Stimulated activated naive CD8-positive, alpha-beta T cell treated with anti-CD3 and anti-CD28 coated beads, Interleukin-15, amount 100 ng/mL, for 72 hours (primary cell): ENCODE results near the gene TNKS1BP1.
A peak's percentile ranks its signal among the peaks of the same experiment; 100 is the strongest.

Experiments
- ATAC-seq: fragments of 150-1000 bp; cut with Tn5 transposase; 2 replicates; pipeline ENCODE4 v1.10.0; 2021; ENCODE audit warnings: mild to moderate bottlenecking, moderate library complexity
- DNase-seq, 2 donors: peaks; one replicate each; pipeline ENCODE4 v3.0.0; 2021 to 2022
- H3K27ac Mint-ChIP-seq, 2 donors: one replicate each; pipeline ENCODE4 v1.8.0; 2022; ENCODE audit warnings: mild to moderate bottlenecking in 2 of 2, mixed read lengths in 2 of 2, moderate library complexity in 2 of 2
- H3K27me3 Mint-ChIP-seq: one replicate; pipeline ENCODE4 v1.8.0; 2022; ENCODE audit warnings: mixed read lengths
- H3K4me1 Mint-ChIP-seq: one replicate; pipeline ENCODE4 v1.8.0; 2022; ENCODE audit warnings: mild to moderate bottlenecking, mixed read lengths
- H3K4me3 Mint-ChIP-seq, 2 donors: one replicate each; pipeline ENCODE4 v1.8.0; 2022; ENCODE audit warnings: mild to moderate bottlenecking in 2 of 2, mixed read lengths in 2 of 2, moderate library complexity in 1 of 2
- H3K9me3 Mint-ChIP-seq, 2 donors: one replicate each; pipeline ENCODE4 v1.8.0; 2022; ENCODE audit warnings: mixed read lengths in 2 of 2

TNKS1BP1 gene

GRCh38 chr11:57310630-57311086, 14.1 kb downstream of the TNKS1BP1 start:
- Mint-ChIP-seq H3K4me3 (peak overlapping the region; percentile 40 to 66), H3K27me3 (no peaks in the 10 kb centered on the region), H3K27ac (no peak overlapping the region), H3K4me1 (peaks cover 20% of the 10 kb centered on the region), H3K9me3 (no peaks in the 10 kb centered on the region)
- DNase-seq: no peak
- no peak for ATAC-seq

DNA sequence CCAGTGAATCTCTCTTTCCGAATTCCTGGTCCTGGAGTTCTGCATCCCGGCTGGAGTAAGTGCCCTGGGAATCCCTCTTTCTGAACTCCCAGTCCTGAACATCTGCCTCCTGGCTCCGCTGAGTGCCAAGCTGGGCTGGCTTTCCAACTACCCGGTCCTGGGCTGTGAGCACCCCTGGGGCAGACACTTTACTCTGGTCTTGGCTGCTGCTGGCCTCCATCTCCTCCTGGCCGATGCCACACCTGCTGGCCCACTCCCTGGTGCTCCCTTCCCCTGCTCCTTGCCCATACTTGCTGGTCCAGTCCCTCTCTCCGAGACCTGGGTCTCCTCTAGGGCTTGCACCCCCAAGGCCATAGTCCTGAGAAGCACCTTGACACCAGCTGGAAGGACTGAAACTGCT, 14.7 kb downstream of the TNKS1BP1 start:
- H3K4me3 Mint-ChIP-seq: no peak overlapping the region
- peaks cover 20% of the 10 kb centered on the region for H3K4me1 Mint-ChIP-seq
- H3K27me3 Mint-ChIP-seq: no peaks in the 10 kb centered on the region
- H3K27ac Mint-ChIP-seq: peak overlapping the region in 1 of 2 donors; percentile 43
- ATAC-seq (no peak), DNase-seq (no peak)
- no peaks in the 10 kb centered on the region for H3K9me3 Mint-ChIP-seq

DNA sequence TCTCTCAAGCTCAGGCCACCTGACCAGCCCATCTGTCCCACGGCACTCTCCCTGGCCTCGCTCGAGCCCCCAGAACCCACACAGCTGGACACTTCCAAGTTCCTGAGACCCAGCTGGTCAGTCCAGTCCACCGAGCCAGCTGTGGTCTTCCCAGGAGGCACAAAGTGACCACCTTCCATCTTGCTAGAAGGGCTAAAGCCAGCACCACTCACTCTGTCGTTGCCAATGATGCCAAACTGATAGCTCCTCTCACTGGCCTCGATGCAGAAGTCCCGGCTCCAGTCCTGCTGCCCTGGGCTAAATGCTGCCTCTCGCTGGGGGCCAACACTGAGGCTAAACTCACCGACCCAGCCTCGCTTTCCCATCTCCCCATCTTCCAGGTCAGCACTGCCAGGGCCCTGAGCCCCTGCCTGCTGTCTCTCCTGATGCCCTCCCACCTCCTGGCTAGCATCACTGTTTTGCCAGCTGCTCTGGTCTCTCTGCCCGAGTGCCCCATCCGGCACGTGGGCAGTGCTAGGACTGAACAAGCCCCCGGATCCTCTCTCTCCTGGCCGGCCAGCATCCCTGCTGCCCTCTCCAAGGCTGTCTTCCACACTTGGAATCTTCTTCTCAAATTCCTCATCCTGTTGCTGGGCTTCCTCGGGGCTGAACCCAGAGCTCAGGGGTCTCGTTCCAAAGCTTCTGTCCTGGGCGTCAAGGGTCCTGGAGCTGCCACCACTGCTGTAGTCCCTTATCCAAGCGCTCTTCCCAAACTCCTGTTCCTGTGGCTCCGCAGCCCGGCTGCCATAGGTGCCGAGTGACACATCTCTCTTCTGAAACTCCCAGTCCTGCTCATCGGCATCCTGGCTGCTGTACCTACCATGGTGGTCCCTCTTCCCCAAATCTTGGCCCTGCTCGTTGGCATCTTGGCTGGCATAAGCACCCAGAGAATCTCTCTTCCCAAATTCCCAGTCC, 15.4 kb downstream of the TNKS1BP1 start:
- peak overlapping the region in 1 of 2 donors; percentile 43 for H3K27ac Mint-ChIP-seq
- ATAC-seq (no peak), DNase-seq (no peak)
- peaks cover 20% of the 10 kb centered on the region for H3K4me1 Mint-ChIP-seq
- H3K9me3 Mint-ChIP-seq: no peaks in the 10 kb centered on the region
- H3K4me3 Mint-ChIP-seq: no peak overlapping the region
- H3K27me3 Mint-ChIP-seq: no peaks in the 10 kb centered on the region

DNA sequence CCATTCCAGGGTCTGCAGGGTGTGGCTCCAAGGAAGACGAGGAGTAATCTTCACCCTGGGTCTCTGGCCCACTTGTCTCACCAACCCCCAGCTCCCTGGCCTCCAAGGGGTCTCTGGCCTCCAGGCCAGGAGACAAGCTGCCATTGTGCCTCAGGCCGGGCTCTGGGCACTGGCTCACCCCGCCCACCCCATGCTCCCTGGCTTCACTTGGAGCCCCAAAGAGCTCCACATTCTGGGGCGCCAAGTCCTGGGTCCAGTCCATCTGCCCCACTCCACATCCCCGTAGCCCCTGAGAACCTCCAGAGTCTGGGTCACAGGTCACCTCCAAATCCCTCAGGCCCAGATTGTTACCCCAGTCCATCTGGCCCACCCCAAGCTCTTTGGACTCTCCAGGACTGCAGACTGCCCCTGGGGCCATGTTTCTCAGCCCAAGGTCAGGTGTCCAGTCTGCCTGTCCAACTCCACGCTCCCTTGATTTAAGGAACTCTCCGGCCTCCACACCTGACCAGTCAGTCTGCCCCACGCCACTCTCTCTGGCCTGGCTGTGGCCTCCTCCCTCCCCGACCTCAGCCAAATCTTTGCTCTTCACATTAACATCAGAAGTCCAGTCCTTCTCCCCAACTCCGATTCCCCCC, 16.2 kb downstream of the TNKS1BP1 start:
- Mint-ChIP-seq H3K27me3 (no peaks in the 10 kb centered on the region), H3K4me3 (no peak overlapping the region), H3K9me3 (no peaks in the 10 kb centered on the region), H3K27ac (peak overlapping the region in 1 of 2 donors; percentile 13), H3K4me1 (peaks cover 26% of the 10 kb centered on the region)
- no peak for DNase-seq
- ATAC-seq: no peak

DNA sequence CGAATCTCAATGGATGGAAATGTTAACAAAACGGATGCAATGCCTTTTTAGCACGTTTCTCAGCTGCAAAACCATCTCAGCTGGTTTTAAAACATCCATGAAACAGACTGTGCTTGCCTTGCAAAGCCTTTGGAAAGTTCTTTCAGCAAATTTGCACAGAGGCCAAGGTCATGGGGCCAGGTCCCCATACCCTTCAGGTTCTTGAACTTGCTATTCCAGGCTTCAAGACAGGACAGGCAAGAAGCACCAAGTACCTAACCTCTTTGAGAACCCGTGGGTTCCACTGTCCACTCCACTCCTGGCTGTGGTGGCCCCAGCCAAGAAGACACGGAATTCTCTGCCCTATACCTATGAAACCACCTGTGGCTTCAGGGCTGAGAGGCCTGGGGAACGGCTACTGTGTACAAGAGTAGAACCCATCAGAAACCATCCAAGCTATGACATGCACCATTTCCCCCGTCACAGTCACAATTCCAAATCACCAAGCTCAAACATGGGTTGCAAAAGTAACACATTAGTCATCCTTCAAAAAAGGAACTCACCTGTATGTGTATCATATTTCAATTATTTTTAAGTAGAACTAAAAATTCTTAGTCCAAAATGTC, 17.0 kb downstream of the TNKS1BP1 start:
- Mint-ChIP-seq H3K4me3 (no peak overlapping the region), H3K9me3 (no peaks in the 10 kb centered on the region), H3K27me3 (no peaks in the 10 kb centered on the region), H3K4me1 (peaks cover 26% of the 10 kb centered on the region), H3K27ac (no peak overlapping the region)
- no peak for ATAC-seq
- DNase-seq: no peak

GRCh38 chr11:57306940-57307565, 17.7 kb downstream of the TNKS1BP1 start:
- Mint-ChIP-seq H3K27me3 (no peaks in the 10 kb centered on the region), H3K4me3 (no peak overlapping the region), H3K4me1 (peaks cover 20% of the 10 kb centered on the region), H3K9me3 (no peaks in the 10 kb centered on the region), H3K27ac (no peak overlapping the region)
- no peak for DNase-seq
- ATAC-seq: no peak

DNA sequence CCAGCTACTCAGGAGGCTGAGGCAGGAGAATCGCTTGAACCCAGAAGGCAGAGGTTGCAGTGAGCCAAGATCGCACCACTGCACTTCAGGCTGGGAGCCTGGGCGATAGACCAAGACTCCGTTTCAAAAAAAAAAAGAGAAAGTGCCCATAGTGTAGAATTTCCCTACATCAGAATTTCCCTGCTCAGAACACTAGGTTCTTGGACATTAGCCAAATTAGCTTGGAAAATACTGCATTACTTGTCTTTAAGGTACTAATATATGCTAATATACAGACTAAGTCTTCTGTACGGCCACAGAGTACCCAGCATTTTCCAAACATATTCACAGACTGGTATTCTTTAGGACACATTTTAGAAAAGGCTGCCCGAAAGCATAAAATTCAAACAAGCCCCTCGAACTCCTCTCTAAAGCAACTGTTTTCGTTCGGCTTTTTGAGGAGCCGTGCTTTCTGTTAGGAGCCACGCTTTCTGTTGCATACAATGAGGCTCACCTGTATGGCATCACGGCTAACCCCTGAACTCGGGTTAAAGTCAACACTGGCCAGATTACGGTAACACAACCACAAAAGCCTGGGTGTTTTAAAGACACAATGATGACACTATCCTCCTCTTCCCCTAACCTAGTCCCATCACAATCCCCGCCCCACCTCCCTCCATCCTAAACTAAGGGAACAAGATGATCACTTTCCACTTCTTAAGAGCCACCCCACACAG, 18.4 kb downstream of the TNKS1BP1 start:
- Mint-ChIP-seq H3K4me3 (no peak overlapping the region), H3K27me3 (no peaks in the 10 kb centered on the region), H3K4me1 (peaks cover 14% of the 10 kb centered on the region), H3K9me3 (no peaks in the 10 kb centered on the region), H3K27ac (no peak overlapping the region)
- no peak for ATAC-seq
- no peak for DNase-seq

- H3K9me3 Mint-ChIP-seq: peaks cover 0 to 6% of the 10 kb centered on the region in 2 donors
- H3K27me3 Mint-ChIP-seq: no peaks in the 10 kb centered on the region
- no peak overlapping the region for H3K27ac Mint-ChIP-seq
- DNase-seq (no peak), ATAC-seq (no peak)
- peaks cover 6% of the 10 kb centered on the region for H3K4me1 Mint-ChIP-seq
- H3K4me3 Mint-ChIP-seq: no peak overlapping the region
Observed at GRCh38 chr11:57305523-57305922, 19.2 kb downstream of the TNKS1BP1 start.

- ATAC-seq: no peak
- peaks cover 6 to 10% of the 10 kb centered on the region in 2 donors for H3K9me3 Mint-ChIP-seq
- peak overlapping the region; percentile 0 to 90 for H3K27ac Mint-ChIP-seq
- no peak for DNase-seq
- no peaks in the 10 kb centered on the region for H3K27me3 Mint-ChIP-seq
- peaks cover 6% of the 10 kb centered on the region for H3K4me1 Mint-ChIP-seq
- H3K4me3 Mint-ChIP-seq: no peak overlapping the region
Observed at GRCh38 chr11:57303990-57304579, 20.7 kb downstream of the TNKS1BP1 start.

GRCh38 chr11:57303280-57303989, 21.3 kb downstream of the TNKS1BP1 start:
- Mint-ChIP-seq H3K4me1 (peaks cover 6% of the 10 kb centered on the region), H3K9me3 (peaks cover 6 to 12% of the 10 kb centered on the region in 2 donors), H3K27me3 (no peaks in the 10 kb centered on the region), H3K27ac (peak overlapping the region in 1 of 2 donors; percentile 0), H3K4me3 (no peak overlapping the region)
- DNase-seq: no peak
- ATAC-seq: no peak

DNA sequence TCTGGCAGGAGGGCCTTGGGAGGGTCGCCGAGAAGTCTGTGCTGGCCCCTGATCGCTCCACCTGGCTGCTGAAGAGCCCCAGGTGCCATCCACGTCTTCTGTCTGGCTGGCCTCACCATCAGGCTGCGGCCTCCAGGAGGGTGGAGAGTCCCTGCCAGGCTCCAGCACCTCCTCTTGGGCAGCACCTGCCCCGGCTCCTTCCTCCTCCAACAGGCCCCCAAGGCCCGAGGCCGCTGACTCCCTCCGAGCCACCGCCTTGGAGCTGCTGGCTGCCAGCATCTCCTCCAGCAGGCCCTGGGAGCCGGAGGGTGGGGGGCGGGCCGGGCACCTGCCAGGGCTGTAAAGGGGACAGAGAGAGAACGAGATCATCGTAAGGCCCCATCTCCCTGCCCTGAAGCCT, 22.3 kb downstream of the TNKS1BP1 start:
- no peak overlapping the region for H3K27ac Mint-ChIP-seq
- ATAC-seq: no peak

GRCh38 chr11:57301711-57302423, 22.9 kb downstream of the TNKS1BP1 start:
- no peak overlapping the region for H3K4me3 Mint-ChIP-seq
- ATAC-seq: no peak
- no peak for DNase-seq
- H3K9me3 Mint-ChIP-seq: peaks cover 6 to 12% of the 10 kb centered on the region in 2 donors
- H3K27ac Mint-ChIP-seq: peak overlapping the region in 1 of 2 donors; percentile 1
- peaks cover 6% of the 10 kb centered on the region for H3K4me1 Mint-ChIP-seq
- H3K27me3 Mint-ChIP-seq: no peaks in the 10 kb centered on the region

More for the DNA sequence above, 22.3 kb downstream of the TNKS1BP1 start:
- DNase-seq: no peak
- no peaks in the 10 kb centered on the region for H3K27me3 Mint-ChIP-seq
- H3K9me3 Mint-ChIP-seq: peaks cover 6 to 12% of the 10 kb centered on the region in 2 donors
- no peak overlapping the region for H3K4me3 Mint-ChIP-seq
- peaks cover 6% of the 10 kb centered on the region for H3K4me1 Mint-ChIP-seq

- Mint-ChIP-seq H3K9me3 (peaks cover 6 to 12% of the 10 kb centered on the region in 2 donors), H3K27me3 (no peaks in the 10 kb centered on the region), H3K4me1 (peaks cover 6% of the 10 kb centered on the region), H3K27ac (peak overlapping the region in 1 of 2 donors; percentile 75), H3K4me3 (no peak overlapping the region)
- DNase-seq: no peak
- no peak for ATAC-seq
Observed at GRCh38 chr11:57300785-57301184, 24.0 kb downstream of the TNKS1BP1 start.
